Stimulated activated CD4-positive, alpha-beta T cell treated with anti-CD3 and anti-CD28 coated beads, Interleukin-1b, Interleukin-23, amount 100 ng/mL, for 48 hours (primary cell): ENCODE results near the gene PRKRA.
"Not testable (repeated sequence)": the region's sequence is repeated elsewhere in the genome, so short reads cannot be mapped to it uniquely, and the experiment has no call there.

Source experiments
- DNase-seq: peaks from one replicate; pipeline ENCODE4 v3.0.0-alpha.2; 2020

The PRKRA gene

DNA sequence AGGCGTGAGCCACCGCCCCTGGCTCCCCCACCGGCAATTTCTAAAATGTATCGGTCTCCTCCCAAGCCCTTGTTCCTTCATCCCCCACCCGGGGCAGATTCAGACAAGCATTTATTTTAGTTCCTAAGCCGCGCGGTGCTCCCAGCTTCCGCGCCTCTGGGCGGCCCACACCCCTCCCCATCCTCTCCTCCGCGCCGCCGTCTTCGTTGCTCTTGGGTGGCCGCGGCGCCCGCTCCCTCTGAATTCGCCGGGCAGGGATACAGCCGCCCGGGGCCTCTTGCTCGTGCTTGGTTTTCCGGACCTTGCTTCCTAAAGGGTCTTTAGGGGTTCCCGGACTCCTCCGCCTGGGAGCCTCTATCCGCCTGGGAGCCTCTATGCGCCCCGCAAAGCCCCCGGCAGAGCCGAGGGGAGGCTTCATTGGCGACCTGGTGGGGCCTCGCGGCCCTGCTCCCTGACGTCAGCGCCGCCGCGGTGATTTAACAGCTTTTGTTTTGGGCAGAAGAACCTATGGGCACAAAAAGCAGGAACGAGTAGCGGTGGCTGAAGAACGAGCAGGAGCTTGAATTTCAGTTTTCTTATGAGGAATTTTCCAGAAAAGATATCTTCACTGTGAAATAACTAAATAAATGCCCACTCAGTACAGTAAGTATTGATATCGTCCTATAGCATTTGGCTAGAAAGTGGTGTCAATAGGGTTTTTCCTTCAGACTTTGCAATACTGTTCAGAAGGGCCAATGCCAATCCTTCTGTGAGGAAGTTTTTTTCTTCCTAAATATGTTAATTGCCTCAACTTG lies 37.3 kb downstream of the PRKRA start:
- peak; percentile 78 for DNase-seq

DNA sequence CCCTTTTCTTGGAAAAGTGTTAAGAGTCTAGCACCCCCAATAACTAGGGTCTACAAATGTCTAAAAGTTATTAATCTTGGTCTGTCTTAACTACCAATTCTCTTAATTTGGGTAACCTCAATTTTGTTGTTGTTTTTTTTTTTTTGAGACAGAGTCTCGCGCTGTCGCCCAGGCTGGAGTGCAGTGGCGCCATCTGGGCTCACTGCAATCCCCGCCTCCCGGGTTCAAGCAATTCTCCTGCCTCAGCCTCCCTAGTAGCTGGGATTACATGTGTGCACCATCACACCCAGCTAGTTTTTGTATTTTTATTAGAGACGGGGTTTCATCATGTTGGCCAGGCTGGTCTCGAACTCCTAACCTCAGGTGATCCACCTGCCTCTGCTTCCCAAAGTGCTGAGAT lies 38.5 kb downstream of the PRKRA start:
- not testable (repeated sequence) for DNase-seq

DNA sequence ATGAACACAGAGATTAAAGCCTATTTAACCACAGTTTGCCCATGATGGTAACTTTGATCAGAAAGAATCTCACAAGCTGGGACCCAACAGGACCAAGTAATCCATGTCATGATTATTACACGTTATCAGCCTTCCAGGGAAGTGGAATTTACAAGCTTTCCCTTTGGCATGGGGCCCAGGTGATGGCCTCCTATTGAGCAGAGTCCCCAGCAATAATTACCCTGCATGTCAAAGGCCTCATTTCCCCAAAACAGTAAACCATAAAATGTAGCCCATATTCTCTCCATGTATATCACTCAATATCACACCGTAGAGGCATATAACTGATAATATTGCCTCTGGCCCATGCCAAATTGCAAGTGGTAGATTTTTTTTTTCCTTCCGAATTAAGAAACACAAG lies 38.9 kb downstream of the PRKRA start:
- DNase-seq, result no peak

DNA sequence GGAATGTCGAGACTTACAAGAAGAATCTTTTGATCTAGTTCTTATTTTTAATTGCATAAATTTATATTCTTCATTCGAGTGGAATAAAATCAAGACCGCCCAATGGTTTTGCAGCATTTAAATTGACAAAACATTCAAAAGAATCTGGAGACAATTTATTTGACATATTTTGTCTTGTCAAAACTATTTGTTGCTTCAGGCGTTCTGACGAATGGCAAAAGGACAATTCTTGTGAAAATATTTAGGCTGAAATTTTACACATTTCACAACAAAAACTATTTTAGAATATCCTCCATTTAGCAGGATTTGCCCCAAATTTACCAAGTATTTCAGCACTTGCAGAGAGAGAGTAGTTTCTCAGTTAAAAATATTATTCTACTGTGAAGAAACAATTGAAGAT lies 41.7 kb downstream of the PRKRA start:
- DNase-seq, result no peak

DNA sequence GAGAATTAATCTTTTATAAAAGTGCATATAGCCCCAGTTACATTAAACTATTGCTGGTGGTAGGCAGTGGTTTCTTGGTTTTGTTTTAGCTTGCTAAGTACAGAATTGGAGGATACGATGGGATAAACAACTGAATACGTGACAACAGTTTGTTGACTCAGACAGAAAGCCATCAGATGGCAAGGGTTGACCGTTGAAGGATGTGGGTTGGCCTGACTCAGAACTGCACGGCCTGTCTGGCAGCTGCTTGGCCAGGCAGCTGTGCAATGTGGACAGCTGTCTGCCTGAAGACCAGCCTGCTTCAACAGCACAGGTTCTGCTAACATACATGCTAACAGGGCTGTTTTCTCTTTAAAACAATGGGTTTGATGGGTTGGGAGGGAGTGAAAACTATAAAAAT lies 46.6 kb downstream of the PRKRA start:
- no peak for DNase-seq

DNA sequence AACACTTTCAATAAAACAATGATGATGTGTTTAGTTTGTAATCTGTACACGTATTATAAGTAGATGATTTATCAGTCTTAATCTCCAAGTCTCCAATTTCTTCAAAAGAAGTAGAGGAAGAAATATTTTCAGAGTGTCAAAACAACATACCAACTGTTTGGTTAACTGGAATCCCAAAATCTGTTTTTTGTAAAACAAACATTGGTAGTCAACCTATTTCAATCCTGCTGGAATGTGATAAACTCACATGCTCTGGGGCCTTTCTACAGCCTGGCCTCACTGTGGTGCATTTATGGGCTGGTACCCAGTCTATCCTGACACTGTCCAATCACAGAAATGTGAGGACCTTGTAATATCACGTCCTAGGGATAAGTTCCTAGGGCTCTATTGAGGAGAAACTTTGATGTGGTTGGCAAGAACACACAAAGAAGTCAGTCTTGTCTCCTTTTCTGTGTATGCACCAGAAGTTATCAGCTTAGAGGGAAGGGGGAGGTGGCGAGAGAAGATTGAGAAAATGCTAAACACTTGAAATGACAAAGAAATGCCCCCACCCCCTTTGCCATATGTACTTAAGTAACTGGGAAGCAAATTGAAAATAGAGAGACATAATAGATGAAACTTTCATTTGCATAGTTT lies 47.2 kb downstream of the PRKRA start:
- no peak for DNase-seq

DNA sequence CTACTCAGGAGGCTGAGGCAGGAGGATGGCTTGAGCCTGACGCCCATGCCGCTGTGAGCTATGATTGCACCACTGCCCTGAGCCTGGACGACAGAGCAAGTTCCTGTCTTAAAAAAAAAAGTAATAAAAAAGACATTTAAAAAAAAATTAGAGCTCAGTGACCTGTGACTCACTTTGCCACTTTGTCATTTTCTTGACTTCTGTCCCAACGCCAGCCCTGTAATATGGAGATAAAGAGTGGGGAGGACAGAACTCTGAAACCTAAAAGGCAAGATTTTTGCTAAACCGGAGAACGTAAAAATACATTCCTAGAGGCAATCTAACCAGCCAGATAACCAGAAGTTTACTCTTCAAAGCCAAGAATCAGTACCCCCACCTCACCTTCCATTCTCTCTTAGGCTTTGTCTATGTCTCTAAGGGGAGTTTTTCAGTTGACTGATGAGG lies 49.0 kb downstream of the PRKRA start:
- no peak for DNase-seq

DNA sequence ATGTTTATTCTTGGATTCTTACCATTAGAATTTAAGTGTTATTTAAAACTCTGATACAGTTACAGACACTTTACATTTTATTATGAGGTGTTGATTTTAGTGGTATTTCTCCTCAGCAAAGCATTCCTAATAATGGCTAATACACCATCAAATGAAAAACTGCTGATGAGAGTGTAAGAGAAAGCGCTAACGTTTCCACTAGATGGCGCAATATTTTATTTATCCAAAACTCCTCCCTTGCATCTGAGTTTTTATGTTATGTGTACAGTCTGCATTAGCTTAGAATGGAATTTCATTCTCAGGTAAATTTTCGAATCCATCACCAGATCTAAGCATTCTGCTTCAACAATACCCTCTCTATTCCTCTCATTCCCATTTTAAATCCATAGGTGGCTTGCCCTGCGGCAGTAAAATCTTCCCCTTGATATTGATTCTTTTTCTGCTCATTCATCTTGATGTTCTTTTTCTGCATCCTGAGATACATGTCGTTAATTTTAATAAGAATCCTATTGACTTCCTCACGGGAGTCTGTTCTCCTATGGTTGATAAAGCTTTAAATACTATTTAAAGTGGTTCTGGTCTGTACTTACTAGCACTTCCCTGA lies 53.9 kb downstream of the PRKRA start:
- no peak for DNase-seq

DNA sequence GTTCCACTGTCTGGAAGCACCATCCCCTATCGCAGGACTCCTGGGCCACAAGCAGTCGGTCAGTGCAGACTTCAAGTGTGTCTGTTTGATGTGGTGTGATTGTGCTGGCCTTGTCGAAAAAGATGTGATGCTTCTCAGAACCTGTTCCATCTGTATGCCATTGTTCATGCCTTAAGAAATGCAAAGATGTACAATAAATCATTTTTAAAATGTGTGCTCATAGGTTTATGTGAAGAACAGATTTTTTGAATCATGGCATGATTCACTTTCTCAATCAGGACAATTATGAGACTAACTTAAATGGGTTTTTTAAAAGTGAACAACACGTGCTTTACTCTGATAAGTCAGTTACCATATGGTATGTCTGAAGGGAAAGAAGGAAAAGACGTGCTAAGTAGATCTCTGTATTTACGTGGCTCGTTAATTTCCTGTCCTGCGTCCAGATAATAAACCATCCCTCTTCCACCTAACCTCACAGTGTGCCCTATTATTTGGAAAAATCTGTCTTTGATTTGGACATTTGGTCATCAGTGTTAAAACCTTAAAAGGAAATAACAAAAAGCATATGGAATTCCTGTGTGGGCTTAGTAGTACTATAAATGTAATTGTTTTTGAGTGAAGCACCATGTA lies 54.9 kb downstream of the PRKRA start:
- no peak for DNase-seq

DNA sequence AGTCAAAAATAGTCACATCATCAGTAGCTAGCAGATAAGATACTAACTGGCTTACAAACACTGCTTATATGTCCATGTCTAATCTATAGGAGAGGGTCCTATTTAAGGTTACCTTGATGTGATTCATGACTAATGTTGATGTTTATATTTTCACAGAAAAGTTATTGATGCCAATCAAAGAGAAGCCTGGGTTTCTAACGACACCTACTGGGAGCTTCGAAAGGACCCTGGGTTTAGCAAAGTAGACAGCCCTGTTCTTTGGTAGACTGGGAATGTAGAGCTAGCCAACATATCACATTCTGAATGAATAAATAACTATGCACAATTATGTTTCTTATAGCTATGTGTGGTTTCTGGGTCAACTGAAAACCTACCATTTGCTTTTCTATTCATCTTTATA lies 55.7 kb downstream of the PRKRA start:
- DNase-seq, result no peak

DNA sequence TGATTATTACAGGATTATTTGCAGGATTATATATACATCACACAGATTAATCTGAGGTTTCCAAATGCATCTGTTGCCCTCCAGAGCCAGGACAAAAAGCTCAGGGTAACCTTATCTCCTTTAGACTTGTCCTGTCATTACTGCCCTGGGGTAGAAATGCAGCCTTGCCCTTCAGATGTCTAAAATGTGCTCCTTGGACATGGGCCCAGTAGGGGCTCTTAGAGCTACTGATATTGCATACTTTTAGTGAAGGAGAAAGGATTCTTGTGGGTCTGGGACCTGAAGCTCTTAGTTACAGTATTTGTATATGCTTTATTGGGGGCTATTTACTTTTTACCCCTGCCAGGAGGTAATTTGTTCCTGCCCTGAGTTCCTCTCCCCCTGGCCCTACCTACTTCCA lies 56.1 kb downstream of the PRKRA start:
- DNase-seq, result no peak

DNA sequence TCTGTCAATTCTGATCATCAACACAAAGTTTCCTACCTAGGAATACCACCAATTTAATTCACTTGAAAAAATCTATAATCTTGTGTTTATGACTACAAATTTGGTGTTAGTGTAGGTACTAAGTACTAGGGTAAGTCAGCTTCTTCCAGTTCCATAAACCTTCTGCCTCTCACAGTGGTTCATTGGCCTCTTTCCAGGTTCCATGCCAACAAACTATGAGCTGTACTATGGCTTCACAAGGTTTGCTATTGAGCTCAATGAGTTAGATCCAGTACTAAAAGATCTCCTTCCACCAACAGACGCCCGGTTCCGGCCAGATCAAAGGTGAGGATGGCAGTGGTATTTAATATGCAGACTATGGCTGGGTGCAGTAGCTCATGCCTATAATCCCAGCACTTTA lies 58.8 kb downstream of the PRKRA start:
- no peak for DNase-seq

DNA sequence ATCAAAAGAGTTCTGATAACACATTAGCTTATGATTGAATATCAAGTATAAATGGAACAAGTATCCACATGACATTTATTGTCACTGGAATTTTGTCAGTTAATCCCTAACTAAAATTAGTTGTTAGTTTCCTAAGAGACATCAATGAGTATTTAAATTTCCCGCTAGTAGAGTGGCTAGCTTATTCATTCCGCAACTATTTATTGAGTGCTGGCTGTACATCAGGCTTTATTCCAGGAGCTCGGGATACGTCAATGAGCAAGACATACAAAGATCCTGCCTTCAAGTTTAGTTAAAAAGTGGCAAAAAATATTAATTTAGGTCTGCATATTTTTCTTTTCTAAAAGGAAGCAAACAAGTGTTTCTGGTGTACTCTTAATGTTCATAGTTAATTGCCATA lies 59.3 kb downstream of the PRKRA start:
- DNase-seq, result no peak

DNA sequence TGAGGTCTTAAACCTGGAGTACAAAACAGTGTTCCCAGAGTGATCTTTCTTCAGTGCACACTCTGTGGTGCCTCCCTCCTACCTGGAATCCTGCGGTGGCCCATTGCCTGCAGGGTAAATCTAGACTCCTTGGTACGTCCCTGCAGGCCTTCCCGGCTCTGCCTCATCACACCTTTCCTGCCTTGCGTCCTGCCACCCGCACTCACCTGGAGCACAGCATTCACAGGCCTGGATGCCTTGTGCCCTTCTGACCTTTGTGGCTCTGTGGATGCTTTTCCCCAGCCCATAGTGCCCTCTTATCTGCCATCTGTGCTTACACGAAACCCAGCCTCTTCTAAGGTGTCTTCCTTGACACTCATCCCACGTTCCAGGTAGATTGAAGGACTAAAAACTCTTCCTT lies 62.7 kb downstream of the PRKRA start:
- no peak for DNase-seq

DNA sequence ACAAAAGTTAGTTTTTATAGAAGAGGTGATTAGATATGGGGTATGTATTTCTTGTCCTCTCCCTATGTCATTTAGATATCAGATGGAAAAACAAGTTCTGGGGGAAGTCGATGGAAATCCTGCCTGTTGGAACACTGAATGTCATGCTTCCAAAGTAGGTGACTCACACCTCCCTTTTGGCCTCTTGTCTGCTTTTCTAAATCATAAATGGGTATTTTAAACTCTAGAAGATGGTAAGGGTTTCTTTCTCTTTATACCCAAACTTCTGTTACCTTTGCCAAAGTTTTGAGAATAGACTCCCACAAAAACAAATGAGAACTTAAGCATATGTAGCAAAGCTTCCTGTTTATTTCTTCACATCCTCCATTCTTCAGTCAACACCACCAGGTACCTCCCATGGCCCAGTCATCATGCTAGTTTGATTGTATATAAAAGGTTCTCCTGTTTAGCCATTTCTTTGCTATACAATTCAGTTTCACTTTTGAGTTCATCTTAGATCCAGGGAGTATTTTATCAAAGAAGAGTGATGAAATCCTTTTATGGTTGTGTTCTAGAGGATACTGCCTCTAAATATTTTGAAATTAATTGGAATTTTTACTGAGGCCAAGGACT lies 63.9 kb downstream of the PRKRA start:
- no peak for DNase-seq

DNA sequence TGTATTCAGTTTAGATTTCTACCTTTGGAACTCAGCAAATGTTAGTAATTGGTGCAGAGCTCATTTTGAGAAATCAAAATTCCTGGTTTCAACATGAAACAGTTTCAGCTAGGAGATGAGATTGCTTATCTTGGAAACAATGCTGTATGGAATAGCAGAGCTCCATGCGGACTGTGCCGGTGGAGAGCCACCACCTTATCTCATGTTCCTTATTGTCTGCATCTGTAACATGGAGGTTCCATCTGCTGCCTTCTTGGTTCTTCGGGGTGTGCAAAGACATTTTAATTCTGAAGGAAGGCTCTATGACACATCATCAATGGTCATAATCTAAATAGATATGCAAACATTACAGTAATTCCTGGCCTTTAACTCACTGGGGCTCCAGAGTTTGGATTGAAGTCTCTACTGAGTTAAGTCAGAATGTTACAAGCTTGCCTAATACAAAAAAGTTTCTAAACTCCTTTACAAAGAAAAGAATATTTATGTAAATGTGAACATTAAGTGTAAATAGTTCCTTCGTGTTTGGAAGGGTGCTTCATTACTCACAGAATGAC lies 65.3 kb downstream of the PRKRA start:
- DNase-seq, result no peak

DNA sequence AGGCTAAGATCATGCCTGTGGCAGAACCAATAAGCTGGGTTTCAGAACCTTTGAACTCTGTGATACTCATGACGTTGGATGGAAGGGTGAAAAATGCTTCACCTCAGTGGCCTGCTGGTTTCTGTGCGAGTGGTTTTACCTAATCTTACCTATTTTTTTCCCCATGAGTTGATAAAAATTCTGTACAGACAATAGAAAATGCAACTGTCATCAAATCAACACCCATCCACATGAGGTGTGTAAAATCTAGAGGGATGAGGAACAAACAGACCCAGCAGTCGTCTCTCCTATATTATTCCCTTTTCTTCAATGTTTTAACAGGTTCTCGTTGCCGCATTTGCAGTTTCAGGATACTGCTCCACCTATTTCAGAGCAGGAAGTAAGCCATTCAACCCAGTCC lies 67.3 kb downstream of the PRKRA start:
- DNase-seq, result no peak
